H9 (cell line): ENCODE results near the gene ANK2. TPM values are rescaled to one million over a fixed set of nuclear protein-coding genes. Genes with fewer than 3 reads are reported as not detected.

Experiments used
- DNase-seq: peaks from one replicate; pipeline ENCODE4 v3.0.0-alpha.2; 2017
- H2AFZ ChIP-seq: one replicate; pipeline ENCODE4 v1.6.1; 2013; ENCODE audit warnings: mild to moderate bottlenecking, low read length, control low read depth, moderate library complexity
- H2AK5ac ChIP-seq: 2 replicates; pipeline ENCODE4 v1.6.1; 2013; ENCODE audit warnings: low read length, control low read depth, mixed read lengths; ENCODE audit not compliant: insufficient read length
- H2BK120ac ChIP-seq: one replicate; pipeline ENCODE4 v1.6.1; 2013; ENCODE audit warnings: low read depth, mild to moderate bottlenecking, low read length, control low read depth, inconsistent platforms; ENCODE audit not compliant: poor library complexity, severe bottlenecking
- H2BK12ac ChIP-seq: 2 replicates; pipeline ENCODE4 v1.6.1; 2013; ENCODE audit warnings: low read length, control low read depth, mixed read lengths, low read depth; ENCODE audit not compliant: insufficient read length
- H2BK15ac ChIP-seq: 2 replicates; pipeline ENCODE4 v1.6.1; 2013; ENCODE audit warnings: low read depth, low read length, control low read depth
- H2BK20ac ChIP-seq: one replicate; pipeline ENCODE4 v1.6.1; 2013; ENCODE audit warnings: low read depth, mild to moderate bottlenecking, low read length, control low read depth, inconsistent platforms; ENCODE audit not compliant: poor library complexity, severe bottlenecking
- H2BK5ac ChIP-seq: 2 replicates; pipeline ENCODE4 v1.6.1; 2013; ENCODE audit warnings: low read length, control low read depth, mixed read lengths; ENCODE audit not compliant: insufficient read length
- H3K14ac ChIP-seq: 2 replicates; pipeline ENCODE4 v1.6.1; 2013; ENCODE audit warnings: low read length, control low read depth; ENCODE audit not compliant: insufficient read depth
- H3K18ac ChIP-seq: 2 replicates; pipeline ENCODE4 v1.6.1; 2013; ENCODE audit warnings: low read depth, mild to moderate bottlenecking, mixed read lengths, low read length, control low read depth; ENCODE audit not compliant: insufficient read length
- H3K23ac ChIP-seq: 2 replicates; pipeline ENCODE4 v1.6.1; 2013; ENCODE audit warnings: low read length, control low read depth, mixed read lengths, low read depth; ENCODE audit not compliant: insufficient read length
- H3K23me2 ChIP-seq: 2 replicates; pipeline ENCODE4 v1.6.1; 2013; ENCODE audit warnings: low read depth, mild to moderate bottlenecking, mixed read lengths, low read length, control low read depth; ENCODE audit not compliant: insufficient read length, poor library complexity, severe bottlenecking
- H3K27ac ChIP-seq: 2 replicates; pipeline ENCODE4 v1.5.1; 2013; ENCODE audit warnings: low read length, control low read depth, mixed read lengths, low read depth; ENCODE audit not compliant: insufficient read length
- H3K27me3 ChIP-seq: 2 replicates; pipeline ENCODE4 v1.6.1; 2013; ENCODE audit warnings: low read length, control low read depth, inconsistent platforms; ENCODE audit not compliant: insufficient read depth
- H3K4ac ChIP-seq: 2 replicates; pipeline ENCODE4 v1.6.1; 2013; ENCODE audit warnings: low read depth, mild to moderate bottlenecking, control low read depth, inconsistent platforms, low read length, moderate library complexity
- H3K4me1 ChIP-seq: 2 replicates; pipeline ENCODE4 v1.6.1; 2013; ENCODE audit warnings: low read length, control low read depth, inconsistent platforms; ENCODE audit not compliant: insufficient read depth
- H3K4me2 ChIP-seq: 2 replicates; pipeline ENCODE4 v1.6.1; 2013; ENCODE audit warnings: low read length, control low read depth, mixed read lengths; ENCODE audit not compliant: insufficient read length, insufficient read depth
- H3K56ac ChIP-seq: 2 replicates; pipeline ENCODE4 v1.6.1; 2013; ENCODE audit warnings: low read depth, mild to moderate bottlenecking, mixed read lengths, low read length, control low read depth; ENCODE audit not compliant: insufficient read length
- H3K79me1 ChIP-seq: 2 replicates; pipeline ENCODE4 v1.6.1; 2013; ENCODE audit warnings: low read depth, mild to moderate bottlenecking, moderate library complexity, low read length, control low read depth, inconsistent platforms; ENCODE audit not compliant: insufficient read depth, poor library complexity, severe bottlenecking
- H3K79me2 ChIP-seq: 2 replicates; pipeline ENCODE4 v1.6.1; 2013; ENCODE audit warnings: low read length, control low read depth, inconsistent platforms; ENCODE audit not compliant: insufficient read depth
- H3K9ac ChIP-seq: 2 replicates; pipeline ENCODE4 v1.6.1; 2013; ENCODE audit warnings: low read length, control low read depth, mixed read lengths; ENCODE audit not compliant: insufficient read length; ENCODE audit errors: extremely low read depth
- H3K9me3 ChIP-seq: one replicate; pipeline ENCODE4 v1.6.1; 2013; ENCODE audit warnings: low read depth, low read length, inconsistent platforms; ENCODE audit not compliant: control insufficient read depth
- H3T11ph ChIP-seq: one replicate; pipeline ENCODE4 v1.6.1; 2013; ENCODE audit warnings: mild to moderate bottlenecking, low read length, control low read depth, inconsistent platforms
- H4K20me1 ChIP-seq: one replicate; pipeline ENCODE4 v1.6.1; 2013; ENCODE audit not compliant: control insufficient read depth, insufficient read length, insufficient read depth
- H4K5ac ChIP-seq: 2 replicates; pipeline ENCODE4 v1.6.1; 2013; ENCODE audit warnings: low read depth, mild to moderate bottlenecking, mixed read lengths, low read length, control low read depth; ENCODE audit not compliant: insufficient read length
- H4K8ac ChIP-seq: replicated peaks from 2 replicates; pipeline ENCODE4 v1.6.1; 2013; ENCODE audit warnings: low read length, control low read depth, mixed read lengths, low read depth; ENCODE audit not compliant: insufficient read length
- H4K91ac ChIP-seq: 2 replicates; pipeline ENCODE4 v1.6.1; 2013; ENCODE audit warnings: low read depth, mild to moderate bottlenecking, moderate library complexity, mixed read lengths, low read length, control low read depth; ENCODE audit not compliant: insufficient read length
- H3K27ac Mint-ChIP-seq, 3 experiments: 2 replicates in 2 of 3; 3 replicates in 1 of 3; pipeline ENCODE4 v1.8.0; 2020 to 2021; ENCODE audit warnings: mixed read lengths in 3 of 3, mild to moderate bottlenecking in 1 of 3, moderate library complexity in 1 of 3
- H3K27me3 Mint-ChIP-seq: 2 replicates; pipeline ENCODE4 v1.8.0; 2021; ENCODE audit warnings: low read depth, mild to moderate bottlenecking, moderate library complexity, mixed read lengths
- H3K36me3 Mint-ChIP-seq, 3 experiments: 2 replicates in 2 of 3; 3 replicates in 1 of 3; pipeline ENCODE4 v1.8.0; 2020 to 2021; ENCODE audit warnings: low read depth in 3 of 3, mixed read lengths in 3 of 3; ENCODE audit not compliant: insufficient read depth in 1 of 3
- H3K4me1 Mint-ChIP-seq, 2 experiments: 2 replicates each; pipeline ENCODE4 v1.8.0; 2020; ENCODE audit warnings: mixed read lengths in 2 of 2
- H3K4me3 Mint-ChIP-seq, 2 experiments: 2 replicates in 1 of 2; 3 replicates in 1 of 2; pipeline ENCODE4 v1.8.0; 2020 to 2021; ENCODE audit warnings: mild to moderate bottlenecking in 2 of 2, mixed read lengths in 2 of 2, moderate library complexity in 1 of 2
- H3K9me3 Mint-ChIP-seq, 2 experiments: 2 replicates in 1 of 2; 3 replicates in 1 of 2; pipeline ENCODE4 v1.8.0; 2020; ENCODE audit warnings: mild to moderate bottlenecking in 2 of 2, mixed read lengths in 2 of 2, moderate library complexity in 1 of 2
- WGBS: extraction: QIAGEN DNeasy Blood & Tissue Kit; methylation state at CpG from one replicate; pipeline ENCODE4 v1.1.7; 2013; ENCODE audit warnings: missing lambda C conversion rate, low lambda C conversion rate, mixed read lengths; ENCODE audit not compliant: insufficient read length; ENCODE audit errors: extremely low coverage; 5-methylcytosine and 5-hydroxymethylcytosine counted together
- total RNA-seq: library from RNA; stranded (reverse); gene quantifications from 2 replicates; pipeline ENCODE4 v1.2.1, GENCODE V29; 2021
- TF ChIP-seq, protein P1 (sequence below): fragments of 200-600 bp; sonication (generic); conservative IDR thresholded peaks from 3 replicates; pipeline ENCODE4 v1.8.0; 2021; ENCODE audit warnings: antibody characterized with exemption, mild to moderate bottlenecking

Gene ANK2
- total RNA-seq, 1 experiment from 2014 or later, result 36.8 TPM

DNA sequence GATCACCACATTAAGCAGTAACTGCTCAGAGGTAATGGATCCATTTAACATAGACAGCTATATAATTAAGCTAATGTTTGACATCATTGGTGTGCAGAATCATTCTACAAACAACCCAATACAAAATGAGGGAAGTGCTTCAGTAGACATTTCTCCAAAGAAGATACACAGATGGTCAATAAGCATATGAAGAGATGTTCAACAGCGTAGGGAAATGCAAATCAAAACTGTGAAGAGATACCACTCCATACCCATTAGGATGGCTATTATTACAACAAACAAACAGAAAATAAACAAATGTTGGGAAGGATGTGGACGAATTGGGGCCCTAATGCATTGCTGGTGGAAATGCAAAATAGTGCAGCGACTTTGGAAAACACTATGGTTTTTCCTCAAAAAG, 294.6 kb downstream of the ANK2 start:
- H3K27me3 Mint-ChIP-seq, result no peaks in the 10 kb centered on the region

More for the DNA sequence above, 294.6 kb downstream of the ANK2 start:
- no peak overlapping the region for H2BK12ac ChIP-seq
- H3K9ac ChIP-seq, result no peak overlapping the region
- H2BK5ac ChIP-seq, result no peak overlapping the region
- H3K56ac ChIP-seq, result no peak overlapping the region
- no peak overlapping the region for H2BK15ac ChIP-seq
- TF ChIP-seq, protein P1, sequence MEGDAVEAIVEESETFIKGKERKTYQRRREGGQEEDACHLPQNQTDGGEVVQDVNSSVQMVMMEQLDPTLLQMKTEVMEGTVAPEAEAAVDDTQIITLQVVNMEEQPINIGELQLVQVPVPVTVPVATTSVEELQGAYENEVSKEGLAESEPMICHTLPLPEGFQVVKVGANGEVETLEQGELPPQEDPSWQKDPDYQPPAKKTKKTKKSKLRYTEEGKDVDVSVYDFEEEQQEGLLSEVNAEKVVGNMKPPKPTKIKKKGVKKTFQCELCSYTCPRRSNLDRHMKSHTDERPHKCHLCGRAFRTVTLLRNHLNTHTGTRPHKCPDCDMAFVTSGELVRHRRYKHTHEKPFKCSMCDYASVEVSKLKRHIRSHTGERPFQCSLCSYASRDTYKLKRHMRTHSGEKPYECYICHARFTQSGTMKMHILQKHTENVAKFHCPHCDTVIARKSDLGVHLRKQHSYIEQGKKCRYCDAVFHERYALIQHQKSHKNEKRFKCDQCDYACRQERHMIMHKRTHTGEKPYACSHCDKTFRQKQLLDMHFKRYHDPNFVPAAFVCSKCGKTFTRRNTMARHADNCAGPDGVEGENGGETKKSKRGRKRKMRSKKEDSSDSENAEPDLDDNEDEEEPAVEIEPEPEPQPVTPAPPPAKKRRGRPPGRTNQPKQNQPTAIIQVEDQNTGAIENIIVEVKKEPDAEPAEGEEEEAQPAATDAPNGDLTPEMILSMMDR, result no peak
- H2BK20ac ChIP-seq, result no peak overlapping the region
- H4K5ac ChIP-seq, result no peak overlapping the region
- no peak overlapping the region for H4K91ac ChIP-seq
- H3K18ac ChIP-seq, result no peak overlapping the region
- H3K27ac Mint-ChIP-seq, result no peak overlapping the region; a peak in 1 of 7 replicates
- H3K23me2 ChIP-seq, result no peaks in the 10 kb centered on the region
- no CpG with 5 or more reads among the region's 3 CpGs for WGBS
- H3K27me3 ChIP-seq, result no peaks in the 10 kb centered on the region
- no peak overlapping the region for H3K4me3 Mint-ChIP-seq
- H3K4me1 ChIP-seq, result no peaks in the 10 kb centered on the region
- peaks cover 12 to 56% (median 27%) of the 10 kb centered on the region in 3 experiments; a peak in 6 of 7 replicates for H3K36me3 Mint-ChIP-seq
- H3K14ac ChIP-seq, result no peak overlapping the region
- no peak overlapping the region for H2BK120ac ChIP-seq
- H3K4me2 ChIP-seq, result no peak overlapping the region
- H3K79me2 ChIP-seq, result no peaks in the 10 kb centered on the region
- H3K4me1 Mint-ChIP-seq, result no peaks in the 10 kb centered on the region
- H3K4ac ChIP-seq, result no peak overlapping the region
- no peak overlapping the region for H2AK5ac ChIP-seq
- no peaks in the 10 kb centered on the region for H3K9me3 ChIP-seq
- no peak for DNase-seq
- H2AFZ ChIP-seq, result no peak overlapping the region
- no peaks in the 10 kb centered on the region for H3K79me1 ChIP-seq
- H4K8ac ChIP-seq, result no peak overlapping the region
- no peak overlapping the region for H3K23ac ChIP-seq
- no peaks in the 10 kb centered on the region for H4K20me1 ChIP-seq
- H3K27ac ChIP-seq, result no peak overlapping the region
- H3T11ph ChIP-seq, result no peak overlapping the region
- no peaks in the 10 kb centered on the region for H3K9me3 Mint-ChIP-seq
